Endodermal cell (in vitro differentiated cells): ENCODE measurements around the gene PHKG2. TPM values are rescaled to one million over a fixed set of nuclear protein-coding genes. Genes with fewer than 3 reads are reported as not detected.

Experiments
- DNase-seq: peaks from one replicate; pipeline ENCODE4 v3.0.0-alpha.2; 2017
- H3K27ac ChIP-seq: 2 replicates; pipeline ENCODE4 v1.5.1; 2013; ENCODE audit warnings: mild to moderate bottlenecking, low read depth, low read length, moderate library complexity
- H3K27me3 ChIP-seq: 2 replicates; pipeline ENCODE4 v1.6.1; 2013; ENCODE audit warnings: mild to moderate bottlenecking, low read length, moderate library complexity; ENCODE audit not compliant: insufficient read depth, control insufficient read depth, poor library complexity, severe bottlenecking
- H3K36me3 ChIP-seq: 2 replicates; pipeline ENCODE4 v1.7.0; 2013; ENCODE audit warnings: mild to moderate bottlenecking, low read length, moderate library complexity; ENCODE audit not compliant: control insufficient read depth, insufficient read depth
- H3K4me1 ChIP-seq: one replicate; pipeline ENCODE4 v1.7.0; 2013; ENCODE audit warnings: low read length; ENCODE audit not compliant: control insufficient read depth, insufficient read depth
- H3K4me3 ChIP-seq: 2 replicates; pipeline ENCODE4 v1.5.1; 2013; ENCODE audit warnings: mild to moderate bottlenecking, low read length, moderate library complexity
- H3K9ac ChIP-seq: 2 replicates; pipeline ENCODE4 v1.6.1; 2013; ENCODE audit warnings: mild to moderate bottlenecking, low read length, moderate library complexity; ENCODE audit not compliant: poor library complexity, severe bottlenecking; ENCODE audit errors: extremely low read depth
- H3K9me3 ChIP-seq: 2 replicates; pipeline ENCODE4 v1.6.1; 2013; ENCODE audit warnings: mild to moderate bottlenecking, low read length, moderate library complexity; ENCODE audit not compliant: control insufficient read depth
- H3K27ac Mint-ChIP-seq: 2 replicates; pipeline ENCODE4 v1.8.0; 2020; ENCODE audit warnings: mixed read lengths
- H3K27me3 Mint-ChIP-seq: 2 replicates; pipeline ENCODE4 v1.8.0; 2021; ENCODE audit warnings: mild to moderate bottlenecking, mixed read lengths; ENCODE audit not compliant: insufficient read depth
- H3K36me3 Mint-ChIP-seq: 2 replicates; pipeline ENCODE4 v1.8.0; 2020; ENCODE audit warnings: low read depth, mixed read lengths
- H3K4me1 Mint-ChIP-seq: 2 replicates; pipeline ENCODE4 v1.8.0; 2020; ENCODE audit warnings: mixed read lengths
- H3K4me3 Mint-ChIP-seq: 2 replicates; pipeline ENCODE4 v1.8.0; 2020; ENCODE audit warnings: mild to moderate bottlenecking, moderate library complexity, mixed read lengths
- H3K9me3 Mint-ChIP-seq: 2 replicates; pipeline ENCODE4 v1.8.0; 2020; ENCODE audit warnings: mild to moderate bottlenecking, mixed read lengths
- WGBS, 2 experiments: methylation state at CpG; one replicate each; pipeline versions ENCODE4 v1.1.5 to v1.1.7; 2013; ENCODE audit warnings: missing lambda C conversion rate in 2 of 2, mixed read lengths in 1 of 2; ENCODE audit not compliant: insufficient coverage in 1 of 2, insufficient read length in 1 of 2; 5-methylcytosine and 5-hydroxymethylcytosine counted together
- total RNA-seq, 2 donors: library from RNA; stranded (reverse); fragmentation: NEBNext Ultra II Directional in 1 of 2; extraction: Animal tissue kit (Norgen Biotek cat#: 25700) in 1 of 2; gene quantifications; 2 replicates in 1 of 2; 3 replicates in 1 of 2; pipeline ENCODE4 v1.2.1, GENCODE V29; 2021
- TF ChIP-seq, protein P1 (sequence below): fragments of 200-600 bp; sonication (generic); conservative IDR thresholded peaks from 2 replicates; pipeline ENCODE4 v1.5.0; 2021; ENCODE audit warnings: antibody characterized with exemption, mild to moderate bottlenecking

Gene PHKG2
- total RNA-seq, 2 donors from 2014 or later: 49.8 to 54.8 TPM

DNA sequence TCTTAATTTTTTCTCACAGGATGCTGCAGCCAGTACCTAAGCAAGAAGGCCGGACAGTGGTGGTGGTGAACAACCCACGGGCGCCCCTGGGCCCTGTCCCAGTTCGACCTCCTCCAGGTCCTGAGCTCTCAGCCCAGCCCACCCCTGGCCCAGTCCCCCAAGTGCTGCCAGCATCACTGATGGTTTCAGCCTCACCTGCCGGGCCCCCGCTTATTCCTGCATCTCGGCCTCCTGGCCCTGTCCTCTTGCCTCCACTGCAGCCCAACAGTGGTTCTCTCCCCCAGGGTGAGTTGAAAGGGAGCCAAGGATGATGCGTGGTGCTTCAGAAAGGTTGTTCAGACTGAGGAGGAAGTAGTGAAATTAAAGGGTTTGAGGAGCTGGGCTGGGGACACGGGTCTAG is 27.5 kb upstream of the PHKG2 start:
- Mint-ChIP-seq H3K9me3 (no peaks in the 10 kb centered on the region), H3K27ac (no peak overlapping the region), H3K36me3 (peaks cover 89% of the 10 kb centered on the region), H3K4me1 (no peaks in the 10 kb centered on the region), H3K4me3 (no peak overlapping the region), H3K27me3 (no peaks in the 10 kb centered on the region)
- Histone ChIP-seq H3K27ac (no peak overlapping the region), H3K9me3 (no peaks in the 10 kb centered on the region), H3K4me1 (no peaks in the 10 kb centered on the region), H3K4me3 (no peak overlapping the region), H3K27me3 (no peaks in the 10 kb centered on the region), H3K9ac (no peak overlapping the region), H3K36me3 (peaks cover 95% of the 10 kb centered on the region)
- WGBS, 2 experiments: 91 to 100% methylated on average over 4 to 8 of the region's 9 CpGs
- no peak for DNase-seq
- TF ChIP-seq, protein P1, sequence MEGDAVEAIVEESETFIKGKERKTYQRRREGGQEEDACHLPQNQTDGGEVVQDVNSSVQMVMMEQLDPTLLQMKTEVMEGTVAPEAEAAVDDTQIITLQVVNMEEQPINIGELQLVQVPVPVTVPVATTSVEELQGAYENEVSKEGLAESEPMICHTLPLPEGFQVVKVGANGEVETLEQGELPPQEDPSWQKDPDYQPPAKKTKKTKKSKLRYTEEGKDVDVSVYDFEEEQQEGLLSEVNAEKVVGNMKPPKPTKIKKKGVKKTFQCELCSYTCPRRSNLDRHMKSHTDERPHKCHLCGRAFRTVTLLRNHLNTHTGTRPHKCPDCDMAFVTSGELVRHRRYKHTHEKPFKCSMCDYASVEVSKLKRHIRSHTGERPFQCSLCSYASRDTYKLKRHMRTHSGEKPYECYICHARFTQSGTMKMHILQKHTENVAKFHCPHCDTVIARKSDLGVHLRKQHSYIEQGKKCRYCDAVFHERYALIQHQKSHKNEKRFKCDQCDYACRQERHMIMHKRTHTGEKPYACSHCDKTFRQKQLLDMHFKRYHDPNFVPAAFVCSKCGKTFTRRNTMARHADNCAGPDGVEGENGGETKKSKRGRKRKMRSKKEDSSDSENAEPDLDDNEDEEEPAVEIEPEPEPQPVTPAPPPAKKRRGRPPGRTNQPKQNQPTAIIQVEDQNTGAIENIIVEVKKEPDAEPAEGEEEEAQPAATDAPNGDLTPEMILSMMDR: no peak

DNA sequence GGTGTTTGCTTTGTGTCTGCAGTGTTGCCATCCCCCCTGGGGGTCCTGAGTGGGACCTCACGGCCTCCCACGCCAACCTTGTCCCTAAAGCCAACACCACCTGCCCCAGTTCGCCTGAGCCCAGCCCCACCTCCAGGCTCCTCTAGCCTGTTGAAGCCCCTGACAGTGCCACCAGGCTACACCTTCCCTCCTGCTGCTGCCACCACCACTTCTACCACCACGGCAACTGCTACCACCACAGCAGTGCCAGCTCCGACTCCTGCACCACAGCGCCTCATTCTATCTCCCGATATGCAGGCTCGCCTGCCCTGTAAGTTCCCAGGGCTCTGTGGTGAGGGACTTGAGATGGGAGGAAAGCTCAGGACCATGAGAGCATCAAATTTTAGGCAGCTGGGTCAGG is 27.1 kb upstream of the PHKG2 start:
- no peak overlapping the region for H3K27ac ChIP-seq
- H3K27me3 ChIP-seq: no peaks in the 10 kb centered on the region
- H3K9me3 ChIP-seq: no peaks in the 10 kb centered on the region
- no peak overlapping the region for H3K9ac ChIP-seq
- TF ChIP-seq, protein P1: no peak
- peaks cover 89% of the 10 kb centered on the region for H3K36me3 Mint-ChIP-seq
- no peak overlapping the region for H3K4me3 Mint-ChIP-seq
- DNase-seq: no peak
- H3K36me3 ChIP-seq: peaks cover 95% of the 10 kb centered on the region
- H3K9me3 Mint-ChIP-seq: no peaks in the 10 kb centered on the region
- no peaks in the 10 kb centered on the region for H3K4me1 ChIP-seq
- no peaks in the 10 kb centered on the region for H3K4me1 Mint-ChIP-seq
- H3K27ac Mint-ChIP-seq: no peak overlapping the region
- WGBS, 2 experiments: 98% methylated on average over 8 of the region's 8 CpGs; no CpG with 5 or more reads in 1 of the 2 experiments
- no peaks in the 10 kb centered on the region for H3K27me3 Mint-ChIP-seq
- H3K4me3 ChIP-seq: no peak overlapping the region

DNA sequence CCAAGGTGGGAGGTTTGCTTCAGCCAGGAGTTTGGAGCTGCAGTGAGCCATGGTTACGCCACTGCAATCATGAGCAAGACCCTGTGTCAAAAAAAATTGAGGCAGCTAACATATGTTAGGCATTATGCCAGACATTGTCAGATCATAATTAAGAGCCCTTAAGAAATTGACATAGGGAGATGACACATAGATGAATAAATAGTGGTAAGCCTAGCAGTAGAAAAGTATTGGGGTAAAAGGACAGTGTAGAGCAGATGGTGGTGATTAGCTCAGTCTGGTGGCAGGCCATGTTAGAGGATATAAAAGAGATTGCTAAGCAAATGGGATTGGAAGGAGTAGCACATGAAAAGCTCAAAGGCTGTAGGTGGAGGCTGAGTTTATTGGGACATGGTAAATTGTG is 26.6 kb upstream of the PHKG2 start:
- no peaks in the 10 kb centered on the region for H3K9me3 Mint-ChIP-seq
- Histone ChIP-seq H3K36me3 (peaks cover 94% of the 10 kb centered on the region), H3K4me1 (no peaks in the 10 kb centered on the region), H3K4me3 (no peak overlapping the region), H3K9ac (no peak overlapping the region), H3K27ac (no peak overlapping the region), H3K27me3 (no peaks in the 10 kb centered on the region), H3K9me3 (no peaks in the 10 kb centered on the region)
- 93 to 100% methylated on average over 1 of the region's 1 CpG for WGBS, 2 experiments
- no peaks in the 10 kb centered on the region for H3K27me3 Mint-ChIP-seq
- no peak overlapping the region for H3K4me3 Mint-ChIP-seq
- peaks cover 87% of the 10 kb centered on the region for H3K36me3 Mint-ChIP-seq
- no peak overlapping the region for H3K27ac Mint-ChIP-seq
- TF ChIP-seq, protein P1: no peak
- no peaks in the 10 kb centered on the region for H3K4me1 Mint-ChIP-seq
- no peak for DNase-seq
